ENCODE data around the gene SLC7A8. TPM values are rescaled to one million over a fixed set of nuclear protein-coding genes. Genes with fewer than 3 reads are reported as not detected.

Gene SLC7A8
- total and polyA plus RNA-seq, 2 donors (not counting 1 experiment from before 2014, with no cell fraction given), result 0.25 to 1.1 TPM

DNA sequence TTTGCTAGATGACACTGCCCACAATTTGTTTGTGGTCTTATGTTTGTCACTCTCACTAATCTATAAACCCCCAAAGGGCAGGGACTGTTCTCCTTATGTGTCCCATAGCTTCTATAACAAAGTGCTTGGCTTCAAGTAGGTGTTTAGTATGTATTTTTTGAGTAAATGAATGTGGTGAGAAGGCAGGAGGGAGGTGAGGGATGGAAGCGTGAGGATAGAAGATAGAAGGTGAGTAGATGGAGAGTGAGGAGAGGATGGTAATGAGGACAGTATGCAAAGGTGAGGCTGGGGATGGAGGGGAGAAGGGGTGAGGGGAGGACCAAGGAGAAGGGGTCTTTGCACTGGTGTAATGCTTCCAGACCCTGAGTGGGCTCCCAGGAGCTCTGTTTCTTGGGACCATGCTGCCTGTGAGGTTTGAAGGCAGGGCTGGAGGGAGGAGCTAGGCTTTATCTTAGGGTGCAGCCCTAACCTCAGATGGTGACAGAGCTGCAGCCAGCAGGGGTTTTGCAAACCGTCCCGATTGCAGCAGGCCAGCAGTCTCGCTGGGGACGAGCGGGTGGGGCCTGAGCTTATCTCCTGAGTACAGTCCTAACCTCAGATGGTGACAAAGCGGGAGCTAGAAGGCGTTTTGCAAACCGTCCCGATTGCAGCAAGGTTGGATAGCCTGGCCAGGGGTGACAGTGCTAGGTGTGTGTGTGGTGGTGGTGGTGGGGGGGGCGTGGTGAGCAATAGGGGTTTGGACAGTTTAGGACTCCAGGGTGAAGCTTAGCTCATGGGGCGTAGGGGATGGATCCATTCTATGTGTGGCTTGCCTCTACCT, 70.9 kb downstream of the SLC7A8 start:
- intact Hi-C loops (cut with micrococcal nuclease), result no loop called here

More for the DNA sequence above, 70.9 kb downstream of the SLC7A8 start:
- Histone ChIP-seq H3K9me3 (ENCODE audit: control extremely low read depth in 1 of 3, control insufficient read depth in 2 of 3, insufficient read depth in 1 of 3, low read length in 2 of 3) (peaks cover 0 to 7% (median 0%) of the 10 kb centered on the region in 3 donors), H3K27ac (ENCODE audit: low read length in 2 of 2) (no peak overlapping the region), H4K20me1 (ENCODE audit: control insufficient read depth, insufficient read depth, low read length, poor library complexity, severe bottlenecking) (no peaks in the 10 kb centered on the region), H3K27me3 (replicated peaks in 1 of 4; ENCODE audit: control extremely low read depth in 1 of 4, control insufficient read depth in 3 of 4, insufficient read depth in 4 of 4, low read length in 3 of 4) (peaks cover 0 to 30% (median 11%) of the 10 kb centered on the region in 4 experiments), H3K9ac (ENCODE audit: low read length) (no peak overlapping the region), H2AFZ (ENCODE audit: insufficient read depth, low read depth, low read length, poor library complexity, severe bottlenecking) (no peak overlapping the region), H3K4me3 (ENCODE audit: control extremely low read depth in 1 of 5, extremely low read depth in 1 of 5, insufficient read depth in 1 of 5, low read depth in 2 of 5, low read length in 4 of 5) (no peak overlapping the region), H3K4me2 (replicated peaks; ENCODE audit: low read depth, low read length, poor library complexity, severe bottlenecking) (no peak overlapping the region), H3K79me2 (ENCODE audit: control insufficient read depth, insufficient read depth, low read length) (no peaks in the 10 kb centered on the region), H3K36me3 (replicated peaks in 1 of 2; ENCODE audit: control extremely low read depth in 1 of 2, control insufficient read depth in 1 of 2, extremely low read depth in 1 of 2, insufficient read depth in 2 of 2, low read length in 1 of 2) (no peaks in the 10 kb centered on the region), H3K4me1 (ENCODE audit: control insufficient read depth in 2 of 2, insufficient read depth in 2 of 2, low read length in 2 of 2) (no peaks in the 10 kb centered on the region)
- Mint-ChIP-seq H3K4me3 (no peak overlapping the region), H3K9me3 (ENCODE audit: insufficient read depth) (no peaks in the 10 kb centered on the region), H3K27me3 (peaks cover 19% of the 10 kb centered on the region), H3K4me1 (no peaks in the 10 kb centered on the region), H3K27ac (no peak overlapping the region)
- ChIA-PET POLR2A (no interaction called here), CTCF (interaction anchor here (1.0 to 1.4 kb wide), 3 partner anchors 9 to 44 kb away, joined by 3 to 5 read pairs (median 3); no protein-coding TSS in a partner anchor)
- WGBS (ENCODE audit: insufficient coverage), result 27% methylated on average over 10 of the region's 12 CpGs
- ATAC-seq (ENCODE audit: low read depth) (no peak), DNase-seq (no peak)
- TF ChIP-seq EZH2 (IDR thresholded peaks at IDR 0.05; ENCODE audit: borderline replicate concordance, insufficient read depth, low read depth, low read length, poor library complexity, severe bottlenecking), result no peak
- TF ChIP-seq CTCF (IDR thresholded peaks at IDR 0.05), result no peak

All from B cell (primary cell).